SK-MEL-5 (cell line): ENCODE measurements around the gene EIF2A. TPM values are rescaled to one million over a fixed set of nuclear protein-coding genes. Genes with fewer than 3 reads are reported as not detected.
"Not testable (repeated sequence)": the region's sequence is repeated elsewhere in the genome, so short reads cannot be mapped to it uniquely, and the experiment has no call there.

ENCODE experiments used
- DNase-seq: peaks from one replicate; pipeline ENCODE4 v3.0.0-alpha.2; 2016; ENCODE audit warnings: low read depth, low spot score
- in situ Hi-C: cut with HindIII; loops from 2 replicates; pipeline ENCODE4 v1.10.0; 2016; ENCODE audit warnings: low sequenced_read_pairs, high pct_unique_total_duplicates, low pct_unique_long_range_greater_than_20kb
- polyA plus RNA-seq, 2 experiments: library from polyadenylated mRNA; depleted of rRNA; stranded (reverse); fragments of >200 nt; gene quantifications; 2 replicates each; pipeline ENCODE4 v1.2.3, GENCODE V29; 2015
- total RNA-seq: library from RNA; depleted of rRNA; stranded (reverse); fragments of >200 nt; shearing (Covaris generic); gene quantifications from 2 replicates; pipeline ENCODE4 v1.2.3, GENCODE V29; 2014; rRNA removed

The EIF2A gene
- 174 and 200 TPM in 2 replicates for total RNA-seq
- polyA plus RNA-seq (2015; cell fraction: cytosol; rRNA removed) = 104 and 144 TPM in 2 replicates
- 211 and 261 TPM in 2 replicates for polyA plus RNA-seq (2015; cell fraction: nucleus; rRNA removed)

GRCh38 chr3:150546226-150547044, at the start of gene EIF2A, which contains the start of gene SERP1:
TSS of gene EIF2A (plus strand) at chr3:150546787. CDS start at chr3:150546803, 16 bp downstream.
TSS of gene SERP1 (minus strand) at chr3:150546496. CDS start at chr3:150546135, 361 bp downstream.
- in situ Hi-C loops = no loop called here
- peak; percentile 99 for DNase-seq

GRCh38 chr3:150497956-150498355, 48.6 kb upstream of the EIF2A start:
- no peak for DNase-seq
- in situ Hi-C loops = no loop called here

- in situ Hi-C loops, DNase-seq: not testable (repeated sequence)
Observed at GRCh38 chr3:150500960-150501359, 45.6 kb upstream of the EIF2A start.

- in situ Hi-C loops = no loop called here
- DNase-seq = no peak
Observed at GRCh38 chr3:150503402-150504099, 43.0 kb upstream of the EIF2A start.

- in situ Hi-C loops = no loop called here
- DNase-seq = no peak
Observed at GRCh38 chr3:150504483-150504882, 42.1 kb upstream of the EIF2A start.

- in situ Hi-C loops = no loop called here
- DNase-seq = no peak
Observed at GRCh38 chr3:150508401-150508800, 38.2 kb upstream of the EIF2A start.

GRCh38 chr3:150509780-150510179, 36.8 kb upstream of the EIF2A start:
- in situ Hi-C loops = no loop called here
- DNase-seq = no peak

- DNase-seq = no peak
- in situ Hi-C loops = no loop called here
Observed at GRCh38 chr3:150511122-150511821, 35.3 kb upstream of the EIF2A start.

- in situ Hi-C loops = no loop called here
Observed at GRCh38 chr3:150515210-150515609, 31.4 kb upstream of the EIF2A start.

GRCh38 chr3:150519026-150519425, 27.6 kb upstream of the EIF2A start:
- in situ Hi-C loops = no loop called here
- DNase-seq = no peak

More at GRCh38 chr3:150515210-150515609, 31.4 kb upstream of the EIF2A start:
- no peak for DNase-seq

GRCh38 chr3:150520408-150520807, 26.2 kb upstream of the EIF2A start:
- no peak for DNase-seq
- in situ Hi-C loops = no loop called here

- in situ Hi-C loops = no loop called here
- DNase-seq = peak; percentile 46
Observed at GRCh38 chr3:150521463-150521862, 25.1 kb upstream of the EIF2A start.

- in situ Hi-C loops = no loop called here
- DNase-seq = no peak
Observed at GRCh38 chr3:150523538-150523937, 23.0 kb upstream of the EIF2A start.

- no peak for DNase-seq
- in situ Hi-C loops = no loop called here
Observed at GRCh38 chr3:150527464-150528255, 18.9 kb upstream of the EIF2A start.

- in situ Hi-C loops = no loop called here
- DNase-seq = peak; percentile 49
Observed at GRCh38 chr3:150528354-150528797, 18.2 kb upstream of the EIF2A start.

GRCh38 chr3:150531775-150532174, 14.8 kb upstream of the EIF2A start:
- in situ Hi-C loops = no loop called here
- DNase-seq = no peak

GRCh38 chr3:150535204-150535603, 11.4 kb upstream of the EIF2A start:
- in situ Hi-C loops = no loop called here
- no peak for DNase-seq
